MM.1S (cell line): Measurements from ENCODE around the gene PTPN2.

Experiments used
- DNase-seq: peaks from one replicate; pipeline ENCODE4 v3.0.0-alpha.2; 2015
- H2AFZ ChIP-seq: fragments of 300-600 bp; sonication (generic); 2 replicates; pipeline ENCODE4 v1.6.0; 2016; ENCODE audit warnings: antibody characterized with exemption, low read length
- H3F3A ChIP-seq: fragments of 300-600 bp; sonication (generic); 2 replicates; pipeline ENCODE4 v1.6.1; 2016; ENCODE audit warnings: mild to moderate bottlenecking, antibody characterized with exemption, low read length, moderate library complexity, mixed read lengths; ENCODE audit not compliant: insufficient read depth
- H3K27ac ChIP-seq: fragments of 300-600 bp; sonication (generic); 2 replicates; pipeline ENCODE4 v1.5.1; 2016; ENCODE audit warnings: mild to moderate bottlenecking, low read length
- H3K27me3 ChIP-seq: fragments of 300-600 bp; sonication (generic); replicated peaks from 2 replicates; pipeline ENCODE4 v1.6.0; 2016; ENCODE audit warnings: low read length; ENCODE audit not compliant: insufficient read depth
- H3K36me3 ChIP-seq: fragments of 300-600 bp; sonication (generic); replicated peaks from 2 replicates; pipeline ENCODE4 v1.6.1; 2016; ENCODE audit warnings: mild to moderate bottlenecking, low read length, mixed read lengths; ENCODE audit not compliant: insufficient read depth
- H3K4me1 ChIP-seq: fragments of 300-600 bp; sonication (generic); 2 replicates; pipeline ENCODE4 v1.6.1; 2016; ENCODE audit warnings: low read length, mixed read lengths
- H3K4me2 ChIP-seq: fragments of 300-600 bp; sonication (generic); 2 replicates; pipeline ENCODE4 v1.6.0; 2016; ENCODE audit warnings: low read depth, low read length
- H3K4me3 ChIP-seq: fragments of 300-600 bp; sonication (generic); 2 replicates; pipeline ENCODE4 v1.5.1; 2016; ENCODE audit warnings: low read length, mixed read lengths
- H3K79me2 ChIP-seq: fragments of 300-600 bp; sonication (generic); 2 replicates; pipeline ENCODE4 v1.6.1; 2016; ENCODE audit warnings: mixed run types, low read length, mixed read lengths
- H3K9ac ChIP-seq: fragments of 300-600 bp; sonication (generic); 2 replicates; pipeline ENCODE4 v1.6.1; 2016; ENCODE audit warnings: low read length, mixed read lengths
- H3K9me2 ChIP-seq: fragments of 300-600 bp; sonication (generic); replicated peaks from 2 replicates; pipeline ENCODE4 v1.6.1; 2016; ENCODE audit warnings: mild to moderate bottlenecking, low read length, mixed read lengths; ENCODE audit not compliant: insufficient read depth
- H3K9me3 ChIP-seq: fragments of 300-600 bp; sonication (generic); replicated peaks from 2 replicates; pipeline ENCODE4 v1.6.1; 2016; ENCODE audit warnings: mild to moderate bottlenecking, low read length, mixed read lengths; ENCODE audit not compliant: insufficient read depth
- H4K20me1 ChIP-seq: fragments of 300-600 bp; sonication (generic); 2 replicates; pipeline ENCODE4 v1.6.1; 2016; ENCODE audit warnings: mild to moderate bottlenecking, low read length, moderate library complexity, mixed read lengths; ENCODE audit not compliant: insufficient read depth
- EZH2 ChIP-seq: fragments of 300-600 bp; sonication (generic); optimal IDR thresholded peaks from 2 replicates; pipeline ENCODE3; 2017; ENCODE audit warnings: low read depth, mild to moderate bottlenecking, antibody characterized with exemption, low read length, mixed read lengths
- EZH2phosphoT487 ChIP-seq: fragments of 300-600 bp; sonication (generic); IDR thresholded peaks from 2 replicates; pipeline ENCODE4 v1.6.1; 2018; ENCODE audit warnings: antibody characterized with exemption, low read length
- TF ChIP-seq, protein P1 (sequence below): fragments of 300-600 bp; sonication (generic); IDR thresholded peaks from 2 replicates; pipeline ENCODE4 v1.5.1; 2016; ENCODE audit warnings: antibody characterized with exemption, low read length, mixed read lengths

The PTPN2 gene

GRCh38 chr18:12769644-12770440 lies 114.2 kb downstream of the PTPN2 start:
- H4K20me1 ChIP-seq = no peaks in the 10 kb centered on the region
- no peak for DNase-seq
- H3K27me3 ChIP-seq = no peaks in the 10 kb centered on the region
- no peak for TF ChIP-seq EZH2
- TF ChIP-seq, protein P1, sequence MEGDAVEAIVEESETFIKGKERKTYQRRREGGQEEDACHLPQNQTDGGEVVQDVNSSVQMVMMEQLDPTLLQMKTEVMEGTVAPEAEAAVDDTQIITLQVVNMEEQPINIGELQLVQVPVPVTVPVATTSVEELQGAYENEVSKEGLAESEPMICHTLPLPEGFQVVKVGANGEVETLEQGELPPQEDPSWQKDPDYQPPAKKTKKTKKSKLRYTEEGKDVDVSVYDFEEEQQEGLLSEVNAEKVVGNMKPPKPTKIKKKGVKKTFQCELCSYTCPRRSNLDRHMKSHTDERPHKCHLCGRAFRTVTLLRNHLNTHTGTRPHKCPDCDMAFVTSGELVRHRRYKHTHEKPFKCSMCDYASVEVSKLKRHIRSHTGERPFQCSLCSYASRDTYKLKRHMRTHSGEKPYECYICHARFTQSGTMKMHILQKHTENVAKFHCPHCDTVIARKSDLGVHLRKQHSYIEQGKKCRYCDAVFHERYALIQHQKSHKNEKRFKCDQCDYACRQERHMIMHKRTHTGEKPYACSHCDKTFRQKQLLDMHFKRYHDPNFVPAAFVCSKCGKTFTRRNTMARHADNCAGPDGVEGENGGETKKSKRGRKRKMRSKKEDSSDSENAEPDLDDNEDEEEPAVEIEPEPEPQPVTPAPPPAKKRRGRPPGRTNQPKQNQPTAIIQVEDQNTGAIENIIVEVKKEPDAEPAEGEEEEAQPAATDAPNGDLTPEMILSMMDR = no peak
- no peaks in the 10 kb centered on the region for H3K36me3 ChIP-seq
- no peak overlapping the region for H3K4me3 ChIP-seq
- no peak overlapping the region for H3K9ac ChIP-seq
- H3K4me2 ChIP-seq = no peak overlapping the region
- H3K27ac ChIP-seq = no peak overlapping the region
- H3K4me1 ChIP-seq = no peaks in the 10 kb centered on the region
- no peaks in the 10 kb centered on the region for H3K79me2 ChIP-seq
- H2AFZ ChIP-seq = no peak overlapping the region
- H3F3A ChIP-seq = no peaks in the 10 kb centered on the region
- no peaks in the 10 kb centered on the region for H3K9me2 ChIP-seq
- no peaks in the 10 kb centered on the region for H3K9me3 ChIP-seq

DNA sequence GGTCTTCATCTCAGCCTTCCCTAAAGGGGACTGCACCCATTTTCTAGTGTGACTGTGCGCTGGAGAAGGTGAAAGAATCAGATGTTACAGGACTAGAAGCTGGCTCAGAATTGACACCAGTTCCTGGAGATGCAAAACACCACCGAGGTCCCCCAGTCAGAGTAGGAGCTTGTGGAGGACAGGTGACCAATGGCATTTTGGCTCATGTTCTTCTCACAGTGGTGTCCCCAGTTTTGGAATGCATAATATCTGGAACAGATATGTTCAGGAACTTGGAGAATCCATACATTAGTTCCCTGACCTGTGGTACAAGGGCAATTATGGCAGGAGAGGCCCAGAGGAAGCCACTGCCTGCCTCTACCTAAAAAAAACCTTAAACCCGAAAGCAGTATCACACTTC lies 114.9 kb downstream of the PTPN2 start:
- DNase-seq = no peak
- Histone ChIP-seq H3K27me3 (no peaks in the 10 kb centered on the region), H3F3A (no peaks in the 10 kb centered on the region), H3K79me2 (no peaks in the 10 kb centered on the region), H3K27ac (no peak overlapping the region), H3K4me3 (no peak overlapping the region), H2AFZ (no peak overlapping the region), H3K36me3 (no peaks in the 10 kb centered on the region), H3K9me2 (no peaks in the 10 kb centered on the region), H3K4me1 (no peaks in the 10 kb centered on the region), H3K4me2 (no peak overlapping the region), H3K9me3 (no peaks in the 10 kb centered on the region), H3K9ac (no peak overlapping the region), H4K20me1 (no peaks in the 10 kb centered on the region)
- TF ChIP-seq, protein P1 = no peak
- no peak for TF ChIP-seq EZH2phosphoT487

- H3K9me3 ChIP-seq = no peaks in the 10 kb centered on the region
- H3K4me3 ChIP-seq = no peak overlapping the region
- no peaks in the 10 kb centered on the region for H3K36me3 ChIP-seq
- no peak overlapping the region for H3K4me2 ChIP-seq
- TF ChIP-seq EZH2 = no peak
- H3K9ac ChIP-seq = no peak overlapping the region
- no peak overlapping the region for H3K27ac ChIP-seq
- no peaks in the 10 kb centered on the region for H3K4me1 ChIP-seq
- DNase-seq = no peak
- H3K79me2 ChIP-seq = no peaks in the 10 kb centered on the region
- H3K27me3 ChIP-seq = no peaks in the 10 kb centered on the region
- no peak overlapping the region for H2AFZ ChIP-seq
- no peaks in the 10 kb centered on the region for H4K20me1 ChIP-seq
- H3F3A ChIP-seq = no peaks in the 10 kb centered on the region
- no peaks in the 10 kb centered on the region for H3K9me2 ChIP-seq
Measured at GRCh38 chr18:12768625-12769024, 115.4 kb downstream of the PTPN2 start.

DNA sequence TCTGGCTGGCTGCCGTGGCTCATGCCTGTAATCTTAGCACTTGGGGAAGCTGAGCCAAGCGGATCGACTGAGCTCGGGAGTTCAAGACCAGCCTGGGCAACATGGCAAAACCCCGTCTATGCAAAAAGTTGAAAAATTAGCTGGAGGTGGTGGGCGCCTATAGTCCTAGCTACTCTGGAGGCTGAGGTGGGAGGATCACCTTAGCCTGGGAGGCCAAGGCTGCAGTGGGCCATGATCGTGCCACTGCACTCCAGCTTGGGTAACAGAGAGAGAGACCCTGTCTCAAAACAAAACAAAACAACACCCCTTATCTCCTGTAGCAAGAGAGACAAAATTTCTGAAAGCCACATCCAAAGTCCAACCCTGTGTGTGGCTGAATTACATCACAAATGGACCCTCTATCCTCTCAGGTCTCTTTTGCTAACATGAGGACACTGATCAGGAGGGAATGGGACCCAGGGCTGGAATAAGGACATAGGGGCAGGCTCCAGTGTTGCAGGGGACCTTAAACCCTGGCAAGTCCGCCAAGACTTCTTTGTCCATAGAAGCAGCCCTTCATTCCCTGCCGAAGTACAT lies 116.4 kb downstream of the PTPN2 start:
- Histone ChIP-seq H3K4me1 (no peaks in the 10 kb centered on the region), H3K79me2 (no peaks in the 10 kb centered on the region), H2AFZ (no peak overlapping the region), H3K4me2 (no peak overlapping the region), H3K36me3 (no peaks in the 10 kb centered on the region), H3K9me3 (no peaks in the 10 kb centered on the region), H3K27ac (no peak overlapping the region), H3K9me2 (no peaks in the 10 kb centered on the region), H4K20me1 (no peaks in the 10 kb centered on the region), H3K4me3 (no peak overlapping the region), H3K27me3 (no peaks in the 10 kb centered on the region), H3F3A (no peaks in the 10 kb centered on the region), H3K9ac (no peak overlapping the region)
- TF ChIP-seq, protein P1 = no peak
- TF ChIP-seq EZH2 (no peak), EZH2phosphoT487 (no peak)
- DNase-seq = no peak
